ENCODE data around the gene ZNF366.

Gene ZNF366

GRCh38 chr5:72522607-72523006, 15.4 kb upstream of the ZNF366 start:
- no peak for DNase-seq (ENCODE audit: low read depth, low spot score)
- no CpG with 5 or more reads among the region's 1 CpG for WGBS (ENCODE audit: insufficient coverage, insufficient read length)
- H3K27ac ChIP-seq (ENCODE audit: low read length): no peak overlapping the region
- no peaks in the 10 kb centered on the region for H3K27me3 ChIP-seq (ENCODE audit: control insufficient read depth, insufficient read depth, low read length)
- H3K4me1 ChIP-seq (ENCODE audit: control insufficient read depth, insufficient read depth, low read length): no peaks in the 10 kb centered on the region
- H3K4me3 ChIP-seq (ENCODE audit: low read length): no peak overlapping the region
- no peaks in the 10 kb centered on the region for H3K9me3 ChIP-seq (ENCODE audit: control insufficient read depth, insufficient read depth, low read length)
- no peaks in the 10 kb centered on the region for H3K36me3 ChIP-seq (ENCODE audit: control insufficient read depth, insufficient read depth, low read length)

GRCh38 chr5:72519111-72519510, 11.9 kb upstream of the ZNF366 start:
- DNase-seq (ENCODE audit: low read depth, low spot score): no peak
- Histone ChIP-seq H3K27me3 (ENCODE audit: control insufficient read depth, insufficient read depth, low read length) (no peaks in the 10 kb centered on the region), H3K4me1 (ENCODE audit: control insufficient read depth, insufficient read depth, low read length) (no peaks in the 10 kb centered on the region), H3K4me3 (ENCODE audit: low read length) (no peak overlapping the region), H3K36me3 (ENCODE audit: control insufficient read depth, insufficient read depth, low read length) (no peaks in the 10 kb centered on the region), H3K27ac (ENCODE audit: low read length) (no peak overlapping the region), H3K9me3 (ENCODE audit: control insufficient read depth, insufficient read depth, low read length) (no peaks in the 10 kb centered on the region)

GRCh38 chr5:72518001-72518683, 10.9 kb upstream of the ZNF366 start:
- Histone ChIP-seq H3K27ac (ENCODE audit: low read length) (no peak overlapping the region), H3K9me3 (ENCODE audit: control insufficient read depth, insufficient read depth, low read length) (no peaks in the 10 kb centered on the region), H3K36me3 (ENCODE audit: control insufficient read depth, insufficient read depth, low read length) (no peaks in the 10 kb centered on the region), H3K4me3 (ENCODE audit: low read length) (no peak overlapping the region), H3K27me3 (ENCODE audit: control insufficient read depth, insufficient read depth, low read length) (no peaks in the 10 kb centered on the region), H3K4me1 (ENCODE audit: control insufficient read depth, insufficient read depth, low read length) (no peaks in the 10 kb centered on the region)
- WGBS (ENCODE audit: insufficient coverage, insufficient read length): no CpG with 5 or more reads among the region's 12 CpGs
- no peak for DNase-seq (ENCODE audit: low read depth, low spot score)

GRCh38 chr5:72516916-72517315, 9.7 kb upstream of the ZNF366 start:
- H3K27me3 ChIP-seq (ENCODE audit: control insufficient read depth, insufficient read depth, low read length): no peaks in the 10 kb centered on the region
- H3K36me3 ChIP-seq (ENCODE audit: control insufficient read depth, insufficient read depth, low read length): no peaks in the 10 kb centered on the region
- H3K27ac ChIP-seq (ENCODE audit: low read length): no peak overlapping the region
- H3K4me1 ChIP-seq (ENCODE audit: control insufficient read depth, insufficient read depth, low read length): no peaks in the 10 kb centered on the region
- H3K4me3 ChIP-seq (ENCODE audit: low read length): no peak overlapping the region
- no peak for DNase-seq (ENCODE audit: low read depth, low spot score)
- H3K9me3 ChIP-seq (ENCODE audit: control insufficient read depth, insufficient read depth, low read length): no peaks in the 10 kb centered on the region
- no CpG with 5 or more reads among the region's 2 CpGs for WGBS (ENCODE audit: insufficient coverage, insufficient read length)

- H3K9me3 ChIP-seq (ENCODE audit: control insufficient read depth, insufficient read depth, low read length): no peaks in the 10 kb centered on the region
- no peak for DNase-seq (ENCODE audit: low read depth, low spot score)
- no peaks in the 10 kb centered on the region for H3K36me3 ChIP-seq (ENCODE audit: control insufficient read depth, insufficient read depth, low read length)
- no peaks in the 10 kb centered on the region for H3K4me1 ChIP-seq (ENCODE audit: control insufficient read depth, insufficient read depth, low read length)
- WGBS (ENCODE audit: insufficient coverage, insufficient read length): no CpG with 5 or more reads among the region's 5 CpGs
- H3K4me3 ChIP-seq (ENCODE audit: low read length): no peak overlapping the region
- H3K27me3 ChIP-seq (ENCODE audit: control insufficient read depth, insufficient read depth, low read length): no peaks in the 10 kb centered on the region
- H3K27ac ChIP-seq (ENCODE audit: low read length): no peak overlapping the region
These were observed 8.0 kb upstream of the ZNF366 start for GRCh38 chr5:72515211-72515610.

- H3K27ac ChIP-seq (ENCODE audit: low read length): no peak overlapping the region
- no peaks in the 10 kb centered on the region for H3K9me3 ChIP-seq (ENCODE audit: control insufficient read depth, insufficient read depth, low read length)
- no peaks in the 10 kb centered on the region for H3K4me1 ChIP-seq (ENCODE audit: control insufficient read depth, insufficient read depth, low read length)
- no peak for DNase-seq (ENCODE audit: low read depth, low spot score)
- no peaks in the 10 kb centered on the region for H3K27me3 ChIP-seq (ENCODE audit: control insufficient read depth, insufficient read depth, low read length)
- H3K4me3 ChIP-seq (ENCODE audit: low read length): no peak overlapping the region
- H3K36me3 ChIP-seq (ENCODE audit: control insufficient read depth, insufficient read depth, low read length): no peaks in the 10 kb centered on the region
These were observed 5.3 kb upstream of the ZNF366 start for GRCh38 chr5:72512593-72512860.

- DNase-seq (ENCODE audit: low read depth, low spot score): no peak
- Histone ChIP-seq H3K27me3 (ENCODE audit: control insufficient read depth, insufficient read depth, low read length) (no peaks in the 10 kb centered on the region), H3K4me3 (ENCODE audit: low read length) (no peak overlapping the region), H3K27ac (ENCODE audit: low read length) (no peak overlapping the region), H3K9me3 (ENCODE audit: control insufficient read depth, insufficient read depth, low read length) (no peaks in the 10 kb centered on the region), H3K4me1 (ENCODE audit: control insufficient read depth, insufficient read depth, low read length) (no peaks in the 10 kb centered on the region), H3K36me3 (ENCODE audit: control insufficient read depth, insufficient read depth, low read length) (no peaks in the 10 kb centered on the region)
- WGBS (ENCODE audit: insufficient coverage, insufficient read length): no CpG with 5 or more reads among the region's 6 CpGs
These were observed 4.8 kb upstream of the ZNF366 start for GRCh38 chr5:72511774-72512592.

- Histone ChIP-seq H3K27me3 (ENCODE audit: control insufficient read depth, insufficient read depth, low read length) (no peaks in the 10 kb centered on the region), H3K4me3 (ENCODE audit: low read length) (no peak overlapping the region), H3K27ac (ENCODE audit: low read length) (no peak overlapping the region), H3K4me1 (ENCODE audit: control insufficient read depth, insufficient read depth, low read length) (no peaks in the 10 kb centered on the region), H3K9me3 (ENCODE audit: control insufficient read depth, insufficient read depth, low read length) (no peaks in the 10 kb centered on the region), H3K36me3 (ENCODE audit: control insufficient read depth, insufficient read depth, low read length) (no peaks in the 10 kb centered on the region)
- WGBS (ENCODE audit: insufficient coverage, insufficient read length): no CpG with 5 or more reads among the region's 3 CpGs
- DNase-seq (ENCODE audit: low read depth, low spot score): no peak
These were observed 4.2 kb upstream of the ZNF366 start for GRCh38 chr5:72511366-72511765.

GRCh38 chr5:72510610-72511181, 3.5 kb upstream of the ZNF366 start:
- Histone ChIP-seq H3K27me3 (ENCODE audit: control insufficient read depth, insufficient read depth, low read length) (no peaks in the 10 kb centered on the region), H3K9me3 (ENCODE audit: control insufficient read depth, insufficient read depth, low read length) (no peaks in the 10 kb centered on the region), H3K4me3 (ENCODE audit: low read length) (no peak overlapping the region), H3K4me1 (ENCODE audit: control insufficient read depth, insufficient read depth, low read length) (no peaks in the 10 kb centered on the region), H3K27ac (ENCODE audit: low read length) (no peak overlapping the region), H3K36me3 (ENCODE audit: control insufficient read depth, insufficient read depth, low read length) (no peaks in the 10 kb centered on the region)
- WGBS (ENCODE audit: insufficient coverage, insufficient read length): no CpG with 5 or more reads among the region's 8 CpGs
- no peak for DNase-seq (ENCODE audit: low read depth, low spot score)

- no peak overlapping the region for H3K27ac ChIP-seq (ENCODE audit: low read length)
- H3K36me3 ChIP-seq (ENCODE audit: control insufficient read depth, insufficient read depth, low read length): no peaks in the 10 kb centered on the region
- no peaks in the 10 kb centered on the region for H3K4me1 ChIP-seq (ENCODE audit: control insufficient read depth, insufficient read depth, low read length)
- no peak for DNase-seq (ENCODE audit: low read depth, low spot score)
- no peaks in the 10 kb centered on the region for H3K27me3 ChIP-seq (ENCODE audit: control insufficient read depth, insufficient read depth, low read length)
- no peak overlapping the region for H3K4me3 ChIP-seq (ENCODE audit: low read length)
- WGBS (ENCODE audit: insufficient coverage, insufficient read length): no CpG with 5 or more reads among the region's 7 CpGs
- H3K9me3 ChIP-seq (ENCODE audit: control insufficient read depth, insufficient read depth, low read length): no peaks in the 10 kb centered on the region
These were observed 2.2 kb upstream of the ZNF366 start for GRCh38 chr5:72509401-72509800.
